Heart left ventricle (tissue), 13 donors: ENCODE measurements around the gene GOLGA8B.
"Not testable (repeated sequence)": the region's sequence is repeated elsewhere in the genome, so short reads cannot be mapped to it uniquely, and the experiment has no call there.

Experiments
- POLR2A ChIP-seq, 2 donors: fragments of 450-650 bp; IDR thresholded peaks; one replicate each; pipeline ENCODE4 v1.6.1; 2017; ENCODE audit warnings: antibody characterized with exemption in 2 of 2, mild to moderate bottlenecking in 2 of 2, moderate library complexity in 2 of 2
- TF ChIP-seq, protein P1 (sequence below), 12 donors: fragments of 200-600 bp; sonication (generic) in 4 of 12; IDR thresholded peaks; one replicate each; pipeline versions ENCODE4 v1.5.0 to v1.8.0; 2018 to 2022; ENCODE audit warnings: antibody characterized with exemption in 12 of 12, mild to moderate bottlenecking in 5 of 12
- donor health status: ischemic (EF 13 %, LVEDD 7.1; RV severe dilation, severe dysfunction).
- donor health status: DM: no; HTN: yes; CAD: no.
- donor health status: DM: no; HTN: no; CAD: no.
- donor health status: ischemic (EF 25% LVEDD 6.9; RV normal size, moderate dysfunction).
- donor health status: ischemic (EF 25% LVEDD 5.7; RV mildly dilated, moderate dysfunction).
- donor health status: ischemic (EF 35%, LVEDD 5.7; RV mildly dilated, moderate dysfunction).
- donor health status: nonischemic (EF 11% LVEDD 7.7; RV severe dilation, severe dysfunction).
- donor health status: DM: yes; HTN: yes; CAD: no.
- donor health status: PGD.
- donor health status: ischemic (EF 29% LVEDD 5.4; RV normal size, mild dysfunction).
- donor health status: nonischemic (EF 23%, LVEDD 6.1; RV moderate dilation, normal function).

DNA sequence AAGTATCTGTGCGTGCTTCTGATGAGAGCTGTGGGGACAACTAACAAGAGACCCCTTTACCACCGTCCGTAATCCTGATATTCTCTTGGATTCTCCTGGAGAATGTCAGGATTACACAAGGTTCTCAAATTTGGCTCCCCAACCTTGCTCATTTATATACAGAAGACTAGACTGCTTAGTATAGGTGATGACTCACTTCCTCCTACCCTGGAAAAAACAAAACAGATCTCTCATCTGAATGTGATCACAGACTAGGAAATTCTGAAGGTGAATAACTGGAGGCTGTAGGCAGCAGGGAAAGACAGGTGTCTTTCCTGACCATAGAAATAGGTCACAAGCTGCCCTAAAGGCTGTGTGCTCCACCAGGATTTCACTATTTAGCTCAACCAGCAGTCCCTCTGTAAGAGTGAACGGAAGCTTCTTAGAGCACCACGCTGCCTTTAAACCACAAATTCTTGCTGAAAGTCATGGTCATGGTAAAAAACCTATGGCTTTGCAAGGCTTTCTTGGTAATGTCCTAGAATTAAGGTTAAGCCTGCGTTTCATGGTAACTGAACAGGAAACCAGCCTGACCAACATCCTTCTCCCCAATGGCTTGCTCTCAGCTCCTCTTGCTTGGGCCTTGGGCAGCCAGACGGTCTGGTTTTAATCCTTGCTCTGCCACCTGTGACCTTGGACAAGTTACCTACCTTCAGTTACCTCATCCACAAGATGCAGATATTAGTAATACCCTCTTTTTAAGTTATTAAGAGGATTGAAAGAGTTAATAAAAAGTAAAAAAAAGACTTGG lies 39.4 kb downstream of the GOLGA8B start:
- TF ChIP-seq, protein P1, sequence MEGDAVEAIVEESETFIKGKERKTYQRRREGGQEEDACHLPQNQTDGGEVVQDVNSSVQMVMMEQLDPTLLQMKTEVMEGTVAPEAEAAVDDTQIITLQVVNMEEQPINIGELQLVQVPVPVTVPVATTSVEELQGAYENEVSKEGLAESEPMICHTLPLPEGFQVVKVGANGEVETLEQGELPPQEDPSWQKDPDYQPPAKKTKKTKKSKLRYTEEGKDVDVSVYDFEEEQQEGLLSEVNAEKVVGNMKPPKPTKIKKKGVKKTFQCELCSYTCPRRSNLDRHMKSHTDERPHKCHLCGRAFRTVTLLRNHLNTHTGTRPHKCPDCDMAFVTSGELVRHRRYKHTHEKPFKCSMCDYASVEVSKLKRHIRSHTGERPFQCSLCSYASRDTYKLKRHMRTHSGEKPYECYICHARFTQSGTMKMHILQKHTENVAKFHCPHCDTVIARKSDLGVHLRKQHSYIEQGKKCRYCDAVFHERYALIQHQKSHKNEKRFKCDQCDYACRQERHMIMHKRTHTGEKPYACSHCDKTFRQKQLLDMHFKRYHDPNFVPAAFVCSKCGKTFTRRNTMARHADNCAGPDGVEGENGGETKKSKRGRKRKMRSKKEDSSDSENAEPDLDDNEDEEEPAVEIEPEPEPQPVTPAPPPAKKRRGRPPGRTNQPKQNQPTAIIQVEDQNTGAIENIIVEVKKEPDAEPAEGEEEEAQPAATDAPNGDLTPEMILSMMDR (IDR thresholded peaks at IDR 0.05), result not testable (repeated sequence)
- TF ChIP-seq POLR2A (IDR thresholded peaks at IDR 0.05), result not testable (repeated sequence)
